Suprapubic skin (tissue), 4 donors: Measurements from ENCODE around the gene BPIFB4. TPM values are rescaled to one million over a fixed set of nuclear protein-coding genes. Genes with fewer than 3 reads are reported as not detected.
"Not testable (repeated sequence)": the region's sequence is repeated elsewhere in the genome, so short reads cannot be mapped to it uniquely, and the experiment has no call there.

ENCODE experiments used
- DNase-seq, 2 donors: peaks; one replicate each; pipeline ENCODE4 v3.0.0-alpha.2; 2019; ENCODE audit warnings: low spot score in 2 of 2
- H3K27ac ChIP-seq: fragments of 200-600 bp; sonication (generic); one replicate; pipeline ENCODE4 v1.5.1; 2019
- H3K27me3 ChIP-seq: fragments of 200-600 bp; sonication (generic); one replicate; pipeline ENCODE4 v1.5.1; 2019
- H3K36me3 ChIP-seq: fragments of 200-600 bp; sonication (generic); one replicate; pipeline ENCODE4 v1.5.1; 2019
- H3K4me1 ChIP-seq: fragments of 200-600 bp; sonication (generic); one replicate; pipeline ENCODE4 v1.5.1; 2019
- H3K4me3 ChIP-seq: fragments of 200-600 bp; sonication (generic); one replicate; pipeline ENCODE4 v1.5.1; 2019; ENCODE audit warnings: mild to moderate bottlenecking
- H3K9me3 ChIP-seq: fragments of 200-600 bp; sonication (generic); one replicate; pipeline ENCODE4 v1.5.1; 2019
- EP300 ChIP-seq: sonication (generic); formaldehyde crosslinking; IDR thresholded peaks from one replicate; pipeline ENCODE4 v1.6.1; 2017; ENCODE audit warnings: antibody characterized with exemption
- POLR2A ChIP-seq, 2 donors: fragments of 450-650 bp; IDR thresholded peaks; one replicate each; pipeline ENCODE4 v1.6.1; 2017; ENCODE audit warnings: antibody characterized with exemption in 2 of 2, mild to moderate bottlenecking in 2 of 2, moderate library complexity in 2 of 2
- POLR2AphosphoS5 ChIP-seq, 3 donors: sonication (generic); formaldehyde crosslinking; IDR thresholded peaks; one replicate each; pipeline ENCODE4 v1.6.1; 2017; ENCODE audit warnings: antibody characterized with exemption in 3 of 3
- WGBS: methylation state at CpG from one replicate; pipeline ENCODE4 v1.1.5; 2018; 5-methylcytosine and 5-hydroxymethylcytosine counted together
- total RNA-seq, 4 donors: library from RNA; depleted of rRNA; stranded (reverse); fragments of >200 nt; gene quantifications; one replicate each; pipeline ENCODE4 v1.1.0, GENCODE V29; 2016
- TF ChIP-seq, protein P1 (sequence below), 2 donors: fragments of 200-600 bp in 1 of 2; fragments of 450-650 bp in 1 of 2; sonication (generic) in 1 of 2; IDR thresholded peaks; one replicate each; pipeline ENCODE4 v1.5.1; 2016 to 2019; ENCODE audit warnings: antibody characterized with exemption in 2 of 2, mild to moderate bottlenecking in 1 of 2, moderate library complexity in 1 of 2

BPIFB4 gene
- total RNA-seq, 4 donors from 2014 or later = not detected

DNA sequence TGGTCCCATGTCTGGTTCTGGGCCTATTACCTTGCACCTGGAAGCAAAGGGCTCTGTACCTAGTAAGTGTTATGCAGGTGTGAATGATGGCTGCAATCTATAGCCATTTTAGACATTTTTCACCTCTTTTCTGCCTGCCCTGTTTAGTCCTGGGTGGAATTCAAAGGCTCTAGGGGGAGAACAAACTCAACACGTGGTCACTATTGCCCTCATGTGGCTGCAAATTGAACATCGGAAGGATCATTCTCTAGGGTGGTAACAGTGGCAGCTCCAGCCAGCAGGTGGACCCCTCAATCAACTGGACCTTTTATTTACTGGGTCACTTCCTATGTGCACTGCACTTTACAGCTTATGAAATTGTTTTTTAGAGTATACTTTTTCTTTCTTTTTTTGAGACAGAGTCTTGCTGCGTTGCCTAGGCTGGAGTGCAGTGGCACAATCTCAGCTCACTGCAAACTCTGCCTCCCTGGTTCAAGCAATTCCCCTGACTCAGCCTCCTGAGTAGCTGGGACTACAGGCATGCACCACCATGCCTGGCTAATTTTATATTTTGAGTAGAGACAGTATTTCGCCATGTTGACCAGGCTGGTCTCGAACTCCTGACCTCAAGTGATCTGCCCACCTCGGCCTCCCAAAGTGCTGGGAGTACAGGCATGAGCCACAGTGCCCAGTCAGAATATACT is 16.6 kb downstream of the BPIFB4 start:
- TF ChIP-seq, protein P1, sequence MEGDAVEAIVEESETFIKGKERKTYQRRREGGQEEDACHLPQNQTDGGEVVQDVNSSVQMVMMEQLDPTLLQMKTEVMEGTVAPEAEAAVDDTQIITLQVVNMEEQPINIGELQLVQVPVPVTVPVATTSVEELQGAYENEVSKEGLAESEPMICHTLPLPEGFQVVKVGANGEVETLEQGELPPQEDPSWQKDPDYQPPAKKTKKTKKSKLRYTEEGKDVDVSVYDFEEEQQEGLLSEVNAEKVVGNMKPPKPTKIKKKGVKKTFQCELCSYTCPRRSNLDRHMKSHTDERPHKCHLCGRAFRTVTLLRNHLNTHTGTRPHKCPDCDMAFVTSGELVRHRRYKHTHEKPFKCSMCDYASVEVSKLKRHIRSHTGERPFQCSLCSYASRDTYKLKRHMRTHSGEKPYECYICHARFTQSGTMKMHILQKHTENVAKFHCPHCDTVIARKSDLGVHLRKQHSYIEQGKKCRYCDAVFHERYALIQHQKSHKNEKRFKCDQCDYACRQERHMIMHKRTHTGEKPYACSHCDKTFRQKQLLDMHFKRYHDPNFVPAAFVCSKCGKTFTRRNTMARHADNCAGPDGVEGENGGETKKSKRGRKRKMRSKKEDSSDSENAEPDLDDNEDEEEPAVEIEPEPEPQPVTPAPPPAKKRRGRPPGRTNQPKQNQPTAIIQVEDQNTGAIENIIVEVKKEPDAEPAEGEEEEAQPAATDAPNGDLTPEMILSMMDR (IDR thresholded peaks at IDR 0.05) = peak in 1 of 2 donors; percentile 20
- not testable (repeated sequence) for H3K36me3 ChIP-seq, DNase-seq, H3K9me3 ChIP-seq, H3K27me3 ChIP-seq, H3K27ac ChIP-seq, H3K4me1 ChIP-seq, H3K4me3 ChIP-seq
- 50% methylated on average over 6 of the region's 6 CpGs for WGBS

DNA sequence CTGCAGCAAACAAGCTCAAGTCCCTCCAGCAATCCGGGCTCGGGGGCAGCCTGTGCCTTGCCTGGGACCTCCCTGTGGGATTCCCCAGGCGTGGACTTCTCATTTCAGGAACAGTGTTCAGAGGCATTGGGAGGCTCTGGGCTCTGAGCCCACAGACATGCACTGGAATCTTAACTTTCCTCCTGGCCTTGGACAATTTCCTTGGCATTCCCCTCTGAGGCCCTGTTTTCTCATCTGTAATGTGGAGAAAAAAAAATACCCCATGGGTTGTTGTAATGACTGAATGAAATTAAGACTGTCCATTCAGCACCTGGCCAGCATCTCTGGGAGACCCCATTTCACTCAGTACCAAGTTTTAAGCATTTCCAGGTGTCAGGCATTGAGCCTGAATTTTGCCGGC is 17.6 kb downstream of the BPIFB4 start:
- no peak overlapping the region for H3K4me3 ChIP-seq
- H3K27me3 ChIP-seq = peaks cover 2% of the 10 kb centered on the region
- no peaks in the 10 kb centered on the region for H3K4me1 ChIP-seq
- H3K27ac ChIP-seq = no peak overlapping the region
- WGBS = 31% methylated on average over 4 of the region's 4 CpGs
- no peak for DNase-seq
- no peak for TF ChIP-seq EP300
- TF ChIP-seq, protein P1 (IDR thresholded peaks at IDR 0.05) = no peak
- TF ChIP-seq POLR2AphosphoS5 (IDR thresholded peaks at IDR 0.05) = no peak
- no peak for TF ChIP-seq POLR2A (IDR thresholded peaks at IDR 0.05)
- no peaks in the 10 kb centered on the region for H3K9me3 ChIP-seq
- no peaks in the 10 kb centered on the region for H3K36me3 ChIP-seq

DNA sequence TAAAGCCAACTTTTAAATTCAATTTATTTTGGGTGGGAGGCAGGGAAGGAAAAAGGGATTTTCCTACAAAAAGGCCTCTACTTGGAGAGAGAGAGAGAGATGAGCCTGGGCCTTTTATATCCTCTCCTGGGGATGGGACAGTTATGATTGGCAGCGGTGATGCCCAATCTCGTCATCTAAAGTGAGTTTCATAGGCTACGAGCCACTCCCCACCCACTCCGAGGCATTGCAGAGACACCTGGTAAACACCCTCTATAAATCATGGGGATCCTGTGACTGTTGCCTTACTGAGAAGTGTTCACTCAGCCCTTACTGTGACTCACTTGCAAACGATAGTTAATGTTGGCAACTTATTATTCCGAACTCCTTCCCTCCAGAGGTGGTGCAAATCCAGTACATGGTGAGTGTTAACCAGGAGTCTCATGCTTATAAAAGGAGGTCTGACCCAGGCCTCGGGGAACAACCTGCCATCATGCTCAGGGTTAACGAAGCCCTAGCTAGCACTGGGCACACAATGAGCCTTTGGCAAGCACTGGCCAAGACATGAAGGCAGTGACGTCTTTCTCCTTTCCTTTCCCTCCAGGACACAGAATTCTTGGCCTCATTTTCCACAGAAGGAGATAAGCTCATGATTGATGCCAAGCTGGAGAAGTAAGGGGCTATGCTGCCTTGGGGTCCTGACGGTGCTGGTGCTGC is 20.5 kb downstream of the BPIFB4 start:
- no peak for DNase-seq
- WGBS = 52% methylated on average over 10 of the region's 10 CpGs
- Histone ChIP-seq H3K27me3 (peaks cover 12% of the 10 kb centered on the region), H3K4me1 (no peaks in the 10 kb centered on the region), H3K27ac (no peak overlapping the region), H3K9me3 (no peaks in the 10 kb centered on the region), H3K36me3 (no peaks in the 10 kb centered on the region), H3K4me3 (no peak overlapping the region)
- TF ChIP-seq EP300 (no peak), POLR2A (IDR thresholded peaks at IDR 0.05) (no peak), POLR2AphosphoS5 (IDR thresholded peaks at IDR 0.05) (no peak)
- TF ChIP-seq, protein P1 (IDR thresholded peaks at IDR 0.05) = no peak

DNA sequence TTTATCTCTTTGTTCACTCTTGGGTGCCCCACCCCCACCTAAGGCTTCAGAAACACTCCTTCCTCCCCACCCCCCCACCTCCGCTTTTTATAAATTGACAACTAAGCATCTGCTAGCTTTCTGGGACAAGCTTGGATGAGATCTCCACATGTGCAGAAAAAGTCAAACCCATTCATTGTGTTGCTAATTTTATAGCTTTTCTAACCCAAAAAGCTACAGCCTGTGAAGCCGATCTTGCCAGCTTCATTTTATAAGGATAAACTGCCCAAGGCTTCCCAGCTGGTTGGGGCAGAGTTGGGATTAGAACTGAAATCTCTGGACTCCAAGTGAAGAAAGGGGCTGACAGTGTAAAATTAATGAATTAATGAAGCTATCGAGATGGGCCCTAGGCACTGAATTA is 24.1 kb downstream of the BPIFB4 start:
- no peak for TF ChIP-seq EP300
- TF ChIP-seq, protein P1 (IDR thresholded peaks at IDR 0.05) = no peak
- no peak for TF ChIP-seq POLR2AphosphoS5 (IDR thresholded peaks at IDR 0.05)
- TF ChIP-seq POLR2A (IDR thresholded peaks at IDR 0.05) = no peak
- Histone ChIP-seq H3K36me3 (no peaks in the 10 kb centered on the region), H3K27ac (no peak overlapping the region), H3K4me1 (no peaks in the 10 kb centered on the region), H3K4me3 (no peak overlapping the region), H3K9me3 (no peaks in the 10 kb centered on the region), H3K27me3 (peaks cover 12% of the 10 kb centered on the region)
- no peak for DNase-seq
- 58% methylated on average over 3 of the region's 3 CpGs for WGBS

DNA sequence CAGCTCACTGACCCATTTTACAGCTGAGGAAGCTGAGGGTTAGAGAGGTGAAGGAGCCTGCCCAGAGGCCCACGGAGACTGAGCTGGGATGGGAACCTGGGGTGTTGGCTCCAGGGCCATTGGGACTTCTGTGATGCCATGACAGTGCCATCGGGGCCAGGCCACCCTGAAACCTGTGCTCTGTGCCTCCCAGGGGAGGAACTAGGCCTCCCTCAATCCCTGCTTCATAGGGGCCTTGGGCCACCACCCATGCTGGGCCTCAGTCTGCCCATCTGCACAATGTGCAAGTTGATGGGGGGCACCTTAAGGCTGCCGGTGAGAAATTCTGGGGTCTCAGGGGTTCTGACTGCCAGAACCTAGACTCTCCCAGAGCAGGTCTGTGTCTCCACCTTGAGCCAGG is 24.9 kb downstream of the BPIFB4 start:
- Histone ChIP-seq H3K4me3 (no peak overlapping the region), H3K27me3 (peaks cover 12% of the 10 kb centered on the region), H3K4me1 (no peaks in the 10 kb centered on the region), H3K36me3 (no peaks in the 10 kb centered on the region), H3K27ac (no peak overlapping the region), H3K9me3 (no peaks in the 10 kb centered on the region)
- TF ChIP-seq EP300 = no peak
- TF ChIP-seq, protein P1 (IDR thresholded peaks at IDR 0.05) = no peak
- TF ChIP-seq POLR2AphosphoS5 (IDR thresholded peaks at IDR 0.05) = no peak
- no peak for TF ChIP-seq POLR2A (IDR thresholded peaks at IDR 0.05)
- 94% methylated on average over 2 of the region's 3 CpGs for WGBS
- no peak for DNase-seq
